ENCODE measurements around the gene ZFYVE16.

GRCh38 chr5:80407735-80408483, at the start of gene ZFYVE16:
- TF ChIP-seq CTCF (IDR thresholded peaks at IDR 0.05) (peak; percentile 44), EZH2 (IDR thresholded peaks at IDR 0.05) (no peak), EZH2phosphoT487 (IDR thresholded peaks at IDR 0.05) (no peak)

Measured in neural progenitor cell (in vitro differentiated cells).